ENCODE data around the gene PADI3.

DNA sequence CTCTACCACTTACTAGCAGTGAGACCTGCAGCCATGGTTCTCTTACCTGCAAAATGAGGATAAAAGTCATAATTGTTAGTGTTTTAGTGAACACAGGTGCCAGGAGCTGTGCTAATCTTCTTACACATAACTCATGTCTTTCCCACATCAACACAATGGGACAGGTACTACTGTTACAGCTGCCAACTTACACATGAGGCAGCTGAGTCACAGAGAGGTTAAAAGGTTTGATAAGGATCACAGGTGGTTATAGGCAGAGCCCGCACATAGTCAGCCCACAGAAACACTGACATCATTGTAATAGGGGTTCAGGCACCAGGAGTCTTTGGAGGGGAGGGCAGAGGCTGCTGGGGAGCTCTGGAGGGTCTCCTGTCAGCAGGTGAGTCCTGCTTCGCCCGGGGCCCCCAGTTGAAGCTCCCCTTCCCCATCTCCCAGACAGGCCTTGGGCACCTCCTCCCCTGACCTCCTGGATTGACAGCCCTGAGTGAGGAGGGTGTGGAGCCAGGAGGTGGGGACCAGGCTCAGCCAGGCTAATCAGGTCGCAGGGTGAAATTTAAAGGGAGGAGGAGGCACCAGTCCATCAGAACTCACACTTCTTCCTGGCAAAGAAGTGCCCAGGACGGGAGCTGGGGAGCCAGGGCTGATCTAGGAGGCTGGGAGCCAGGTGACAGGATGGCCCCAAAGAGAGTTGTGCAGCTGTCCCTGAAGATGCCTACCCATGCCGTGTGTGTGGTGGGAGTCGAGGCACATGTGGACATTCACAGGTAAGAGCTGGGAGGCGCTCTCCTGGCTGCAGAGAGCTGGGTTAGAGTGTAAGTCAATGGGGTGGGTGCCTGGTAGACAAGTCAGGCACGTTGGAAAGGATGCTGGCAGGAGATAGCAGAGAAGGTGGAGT lies 44.1 kb upstream of the PADI3 start, which contains the start of gene PADI1:
- TF ChIP-seq, protein P1, sequence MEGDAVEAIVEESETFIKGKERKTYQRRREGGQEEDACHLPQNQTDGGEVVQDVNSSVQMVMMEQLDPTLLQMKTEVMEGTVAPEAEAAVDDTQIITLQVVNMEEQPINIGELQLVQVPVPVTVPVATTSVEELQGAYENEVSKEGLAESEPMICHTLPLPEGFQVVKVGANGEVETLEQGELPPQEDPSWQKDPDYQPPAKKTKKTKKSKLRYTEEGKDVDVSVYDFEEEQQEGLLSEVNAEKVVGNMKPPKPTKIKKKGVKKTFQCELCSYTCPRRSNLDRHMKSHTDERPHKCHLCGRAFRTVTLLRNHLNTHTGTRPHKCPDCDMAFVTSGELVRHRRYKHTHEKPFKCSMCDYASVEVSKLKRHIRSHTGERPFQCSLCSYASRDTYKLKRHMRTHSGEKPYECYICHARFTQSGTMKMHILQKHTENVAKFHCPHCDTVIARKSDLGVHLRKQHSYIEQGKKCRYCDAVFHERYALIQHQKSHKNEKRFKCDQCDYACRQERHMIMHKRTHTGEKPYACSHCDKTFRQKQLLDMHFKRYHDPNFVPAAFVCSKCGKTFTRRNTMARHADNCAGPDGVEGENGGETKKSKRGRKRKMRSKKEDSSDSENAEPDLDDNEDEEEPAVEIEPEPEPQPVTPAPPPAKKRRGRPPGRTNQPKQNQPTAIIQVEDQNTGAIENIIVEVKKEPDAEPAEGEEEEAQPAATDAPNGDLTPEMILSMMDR (IDR thresholded peaks at IDR 0.05; ENCODE audit: insufficient read depth, low read length): no peak
- TF ChIP-seq, protein P2, sequence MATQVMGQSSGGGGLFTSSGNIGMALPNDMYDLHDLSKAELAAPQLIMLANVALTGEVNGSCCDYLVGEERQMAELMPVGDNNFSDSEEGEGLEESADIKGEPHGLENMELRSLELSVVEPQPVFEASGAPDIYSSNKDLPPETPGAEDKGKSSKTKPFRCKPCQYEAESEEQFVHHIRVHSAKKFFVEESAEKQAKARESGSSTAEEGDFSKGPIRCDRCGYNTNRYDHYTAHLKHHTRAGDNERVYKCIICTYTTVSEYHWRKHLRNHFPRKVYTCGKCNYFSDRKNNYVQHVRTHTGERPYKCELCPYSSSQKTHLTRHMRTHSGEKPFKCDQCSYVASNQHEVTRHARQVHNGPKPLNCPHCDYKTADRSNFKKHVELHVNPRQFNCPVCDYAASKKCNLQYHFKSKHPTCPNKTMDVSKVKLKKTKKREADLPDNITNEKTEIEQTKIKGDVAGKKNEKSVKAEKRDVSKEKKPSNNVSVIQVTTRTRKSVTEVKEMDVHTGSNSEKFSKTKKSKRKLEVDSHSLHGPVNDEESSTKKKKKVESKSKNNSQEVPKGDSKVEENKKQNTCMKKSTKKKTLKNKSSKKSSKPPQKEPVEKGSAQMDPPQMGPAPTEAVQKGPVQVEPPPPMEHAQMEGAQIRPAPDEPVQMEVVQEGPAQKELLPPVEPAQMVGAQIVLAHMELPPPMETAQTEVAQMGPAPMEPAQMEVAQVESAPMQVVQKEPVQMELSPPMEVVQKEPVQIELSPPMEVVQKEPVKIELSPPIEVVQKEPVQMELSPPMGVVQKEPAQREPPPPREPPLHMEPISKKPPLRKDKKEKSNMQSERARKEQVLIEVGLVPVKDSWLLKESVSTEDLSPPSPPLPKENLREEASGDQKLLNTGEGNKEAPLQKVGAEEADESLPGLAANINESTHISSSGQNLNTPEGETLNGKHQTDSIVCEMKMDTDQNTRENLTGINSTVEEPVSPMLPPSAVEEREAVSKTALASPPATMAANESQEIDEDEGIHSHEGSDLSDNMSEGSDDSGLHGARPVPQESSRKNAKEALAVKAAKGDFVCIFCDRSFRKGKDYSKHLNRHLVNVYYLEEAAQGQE (IDR thresholded peaks at IDR 0.05; ENCODE audit: insufficient replicate concordance, low read depth): no peak
- no peak for TF ChIP-seq POLR2AphosphoS5 (IDR thresholded peaks at IDR 0.05; ENCODE audit: low read depth)
